Germinal center (tissue), 1 donor: ENCODE measurements around the gene OR6C76.

Source experiments
- DNase-seq: peaks from one replicate; pipeline ENCODE4 v3.0.0; 2012; ENCODE audit warnings: mixed read lengths, low spot score

The OR6C76 gene

GRCh38 chr12:55469291-55469690 lies 43.2 kb downstream of the OR6C76 start:
- no peak for DNase-seq

DNA sequence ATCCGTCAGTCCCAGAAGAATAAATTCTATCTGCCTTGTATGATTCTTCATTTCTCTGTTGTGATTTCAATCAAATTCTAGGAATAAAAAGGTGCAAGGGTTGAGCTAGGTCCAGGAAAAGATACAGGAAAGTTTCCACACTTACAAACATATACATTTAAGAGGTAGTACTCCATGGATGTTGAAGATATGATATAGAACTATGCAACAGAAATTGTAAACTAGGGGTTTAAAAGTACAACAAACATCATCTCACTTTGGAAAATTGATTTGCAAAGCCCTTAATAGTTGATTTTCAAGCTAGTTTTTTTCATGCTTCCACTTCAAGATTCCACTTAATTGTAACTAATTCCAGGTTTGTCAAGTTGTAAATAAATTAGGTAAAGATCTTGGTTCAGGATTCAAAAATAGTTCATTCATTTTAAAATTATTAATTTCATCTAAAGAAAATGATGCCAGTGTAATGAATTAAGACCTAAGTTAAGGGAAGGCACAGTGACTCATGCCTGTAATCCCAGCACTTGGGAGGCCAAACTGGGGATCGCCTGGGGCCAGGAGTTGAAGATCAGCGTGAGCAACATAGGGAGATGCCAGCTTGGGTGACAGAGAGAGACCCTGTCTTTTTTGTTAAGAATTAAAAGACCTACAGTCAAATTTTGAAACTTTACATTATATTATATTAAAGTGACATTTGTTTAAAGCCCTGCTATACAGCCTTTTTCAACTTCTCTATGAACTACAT lies 44.2 kb downstream of the OR6C76 start, which contains the start of gene OR6C70:
Gene OR6C70, minus strand, starts transcription at position 51 of the 742 bp plus-strand sequence. Its CDS starts 0 bp downstream, at position 51.
- no peak for DNase-seq

DNA sequence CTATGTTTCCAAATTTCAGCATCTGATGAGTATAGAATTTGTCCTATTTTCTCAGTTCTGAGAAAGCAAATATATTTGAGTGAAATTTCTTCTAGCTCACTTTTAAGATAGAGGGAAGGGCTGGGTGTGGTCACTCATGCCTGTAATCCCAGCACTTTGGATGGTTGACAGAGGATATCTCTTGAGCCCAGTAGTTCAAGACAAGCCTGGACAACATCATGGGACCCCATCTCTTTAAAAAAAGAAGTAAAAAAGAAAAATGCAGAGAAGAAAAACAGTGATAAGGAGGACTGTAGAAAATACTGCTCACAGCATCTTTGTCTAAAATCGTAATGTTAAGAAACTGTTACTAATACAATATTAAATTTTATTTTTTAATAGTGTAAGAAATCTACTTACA lies 46.2 kb downstream of the OR6C76 start:
- no peak for DNase-seq
